ENCODE measurements around the gene SKP1.

DNA sequence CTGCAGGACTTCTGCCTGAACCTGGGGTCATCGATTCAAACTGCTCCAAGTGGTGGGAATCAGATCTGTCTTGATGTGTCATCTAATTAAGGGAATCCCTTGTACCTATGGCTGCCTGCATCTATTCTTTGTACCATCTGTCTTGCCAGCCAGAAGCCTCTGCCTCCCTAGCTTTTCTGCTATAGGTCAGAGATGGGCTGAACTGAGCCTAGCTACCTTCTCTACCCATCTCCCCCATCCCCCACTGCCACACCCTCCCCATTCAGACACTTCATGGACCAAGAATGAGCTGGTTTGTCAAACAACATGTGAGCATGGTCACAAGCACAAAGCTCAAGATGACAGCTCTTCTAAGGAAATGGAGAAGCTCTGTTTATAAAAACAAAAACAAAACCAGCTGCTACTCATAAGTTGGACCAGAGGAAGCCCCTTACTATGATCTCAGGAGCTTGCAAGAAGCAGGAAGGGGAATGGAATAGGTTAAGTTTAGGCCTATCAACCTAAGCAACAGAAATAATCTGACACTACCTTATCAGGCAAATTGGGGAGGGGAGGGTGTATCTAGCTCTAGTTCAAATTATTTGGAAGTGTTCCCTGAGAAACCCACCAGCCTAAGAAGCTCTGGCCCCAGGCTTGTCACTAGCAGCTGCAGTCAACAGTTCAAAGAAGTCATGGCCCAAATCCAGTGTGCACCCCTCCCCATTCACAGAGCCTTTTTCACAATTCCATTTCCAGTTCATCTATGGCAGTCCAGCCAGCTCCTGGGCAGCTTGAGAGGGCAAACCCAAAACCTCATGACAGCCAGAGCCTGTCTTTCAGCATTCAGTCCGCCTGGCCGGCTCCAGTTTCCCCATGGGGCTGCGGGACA is 29.9 kb downstream of the SKP1 start:
- TF ChIP-seq EZH2 (IDR thresholded peaks at IDR 0.05): no peak
- TF ChIP-seq, protein P1, sequence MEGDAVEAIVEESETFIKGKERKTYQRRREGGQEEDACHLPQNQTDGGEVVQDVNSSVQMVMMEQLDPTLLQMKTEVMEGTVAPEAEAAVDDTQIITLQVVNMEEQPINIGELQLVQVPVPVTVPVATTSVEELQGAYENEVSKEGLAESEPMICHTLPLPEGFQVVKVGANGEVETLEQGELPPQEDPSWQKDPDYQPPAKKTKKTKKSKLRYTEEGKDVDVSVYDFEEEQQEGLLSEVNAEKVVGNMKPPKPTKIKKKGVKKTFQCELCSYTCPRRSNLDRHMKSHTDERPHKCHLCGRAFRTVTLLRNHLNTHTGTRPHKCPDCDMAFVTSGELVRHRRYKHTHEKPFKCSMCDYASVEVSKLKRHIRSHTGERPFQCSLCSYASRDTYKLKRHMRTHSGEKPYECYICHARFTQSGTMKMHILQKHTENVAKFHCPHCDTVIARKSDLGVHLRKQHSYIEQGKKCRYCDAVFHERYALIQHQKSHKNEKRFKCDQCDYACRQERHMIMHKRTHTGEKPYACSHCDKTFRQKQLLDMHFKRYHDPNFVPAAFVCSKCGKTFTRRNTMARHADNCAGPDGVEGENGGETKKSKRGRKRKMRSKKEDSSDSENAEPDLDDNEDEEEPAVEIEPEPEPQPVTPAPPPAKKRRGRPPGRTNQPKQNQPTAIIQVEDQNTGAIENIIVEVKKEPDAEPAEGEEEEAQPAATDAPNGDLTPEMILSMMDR (IDR thresholded peaks at IDR 0.05): no peak
- no peak for TF ChIP-seq EZH2phosphoT487 (IDR thresholded peaks at IDR 0.05)

Measured in neural progenitor cell (in vitro differentiated cells).